ENCODE measurements around the gene LDLRAD3.

- TF ChIP-seq CTCF (IDR thresholded peaks at IDR 0.05) (no peak), POLR2A (IDR thresholded peaks at IDR 0.05) (no peak)
Measured at GRCh38 chr11:35924811-35925210, 19.1 kb upstream of the LDLRAD3 start.
